GM19468 (cell line): ENCODE measurements around the gene TH.
"Not testable (repeated sequence)": the region's sequence is repeated elsewhere in the genome, so short reads cannot be mapped to it uniquely, and the experiment has no call there.

Experiments used
- ATAC-seq: cut with Tn5 transposase; IDR thresholded peaks from one replicate; pipeline ENCODE4 v1.9.1; 2021; ENCODE audit warnings: mild to moderate bottlenecking, moderate library complexity, moderate number of reproducible peaks; ENCODE audit not compliant: unreplicated experiment; ENCODE audit errors: extremely low read depth

TH gene

GRCh38 chr11:2197771-2198520 is 26.3 kb upstream of the TH start:
- no peak for ATAC-seq

- ATAC-seq, result no peak
These were observed 25.6 kb upstream of the TH start for GRCh38 chr11:2196970-2197770.

- no peak for ATAC-seq
These were observed 24.1 kb upstream of the TH start for GRCh38 chr11:2195756-2196088.

- no peak for ATAC-seq
These were observed 23.5 kb upstream of the TH start for GRCh38 chr11:2194877-2195755.

GRCh38 chr11:2193888-2194595 is 22.4 kb upstream of the TH start:
- not testable (repeated sequence) for ATAC-seq

- no peak for ATAC-seq
These were observed 21.7 kb upstream of the TH start for GRCh38 chr11:2193099-2193887.

- no peak for ATAC-seq
These were observed 20.8 kb upstream of the TH start for GRCh38 chr11:2192435-2192834.

GRCh38 chr11:2191883-2192282 is 20.3 kb upstream of the TH start:
- no peak for ATAC-seq

- ATAC-seq, result no peak
These were observed 19.2 kb upstream of the TH start for GRCh38 chr11:2190657-2191471.

GRCh38 chr11:2189938-2190656 is 18.5 kb upstream of the TH start:
- no peak for ATAC-seq

GRCh38 chr11:2188745-2189144 is 17.1 kb upstream of the TH start:
- ATAC-seq, result no peak

- ATAC-seq, result no peak
These were observed 15.7 kb upstream of the TH start for GRCh38 chr11:2187280-2187707.

GRCh38 chr11:2186669-2187279 is 15.2 kb upstream of the TH start:
- no peak for ATAC-seq

GRCh38 chr11:2185324-2186085 is 13.9 kb upstream of the TH start:
- ATAC-seq, result no peak

- no peak for ATAC-seq
These were observed 11.3 kb upstream of the TH start for GRCh38 chr11:2182692-2183474.

- ATAC-seq, result no peak
These were observed 10.5 kb upstream of the TH start for GRCh38 chr11:2182075-2182474.
